HCT116 (cell line): Measurements from ENCODE around the gene TBC1D26. TPM values are rescaled to one million over a fixed set of nuclear protein-coding genes. Genes with fewer than 3 reads are reported as not detected.
"Not testable (repeated sequence)": the region's sequence is repeated elsewhere in the genome, so short reads cannot be mapped to it uniquely, and the experiment has no call there.

Experiments used
- ATAC-seq: fragments of 200-7000 bp; cut with Tn5 transposase; 2 replicates; pipeline ENCODE4 v1.9.1; 2020; ENCODE audit warnings: mild to moderate bottlenecking, moderate library complexity
- BruUV-seq: library from RNA; stranded (reverse); fragments of 400-500 nt; replicated peaks from 2 replicates; lab custom pipeline; 2021; lab: Mats Ljungman, UMichigan
- CTCF ChIA-PET: fragments of 300-600 bp; sonication (Branson Sonifier 250); formaldehyde crosslinking; loops from one replicate; lab custom pipeline; 2021; ENCODE audit warnings: antibody characterized with exemption; lab: Charles Lee
- POLR2A ChIA-PET: fragments of 300-600, 350-600 bp; sonication (Branson Sonifier 250); formaldehyde crosslinking; loops from one replicate; lab custom pipeline; 2021; ENCODE audit warnings: antibody characterized with exemption; lab: Charles Lee
- RAD21 ChIA-PET, 2 experiments: fragments of 300-600 bp; sonication (Branson Sonifier 250); formaldehyde crosslinking; loops; one replicate each; lab custom pipeline; 2023; ENCODE audit warnings: low total read pairs in 2 of 2; ENCODE audit not compliant: uncharacterized antibody in 2 of 2, unreplicated experiment in 2 of 2, low non-redundant PET in 1 of 2; lab: Charles Lee
- DNase-seq: peaks from one replicate; pipeline ENCODE4 v3.0.0-alpha.2; 2010; ENCODE audit warnings: low read depth, low spot score
- H2AFZ ChIP-seq: fragments of 200-600 bp; shearing (Covaris generic), sonication (generic); 2 replicates; pipeline ENCODE4 v1.6.1; 2017; ENCODE audit warnings: low read depth, mixed run types, mixed read lengths, antibody characterized with exemption, low read length; ENCODE audit not compliant: poor library complexity, severe bottlenecking
- H3K27ac ChIP-seq: 2 replicates; pipeline ENCODE4 v1.5.1; 2012; ENCODE audit warnings: low read depth, low read length
- H3K27me3 ChIP-seq: fragments of 200-600 bp; sonication (generic); 2 replicates; pipeline ENCODE4 v1.6.1; 2016; ENCODE audit warnings: mixed run types, low read length, mixed read lengths; ENCODE audit not compliant: insufficient read depth
- H3K36me3 ChIP-seq, 2 experiments: fragments of 200-500 bp in 1 of 2; fragments of 200-600 bp in 1 of 2; sonication (Bioruptor generic) in 1 of 2; sonication (generic) in 1 of 2; 2 replicates each; pipeline versions ENCODE4 v1.5.1 to v1.6.1; 2014 to 2016; ENCODE audit warnings: low read length in 2 of 2, inconsistent platforms in 1 of 2, mixed read lengths in 1 of 2, mixed run types in 1 of 2; ENCODE audit not compliant: insufficient read depth in 2 of 2, control insufficient read depth in 1 of 2
- H3K4me1 ChIP-seq, 2 experiments: fragments of 200-600 bp in 1 of 2; sonication (generic) in 1 of 2; 2 replicates each; pipeline versions ENCODE4 v1.5.1 to v1.6.1; 2012 to 2017; ENCODE audit warnings: low read length in 2 of 2, inconsistent platforms in 1 of 2, mild to moderate bottlenecking in 1 of 2, mixed read lengths in 1 of 2, mixed run types in 1 of 2, moderate library complexity in 1 of 2; ENCODE audit not compliant: insufficient read depth in 2 of 2, control insufficient read depth in 1 of 2
- H3K4me2 ChIP-seq: fragments of 200-600 bp; sonication (generic); 2 replicates; pipeline ENCODE4 v1.6.1; 2017; ENCODE audit warnings: mixed run types, low read length, mixed read lengths
- H3K4me3 ChIP-seq, 2 experiments: fragments of 200-600 bp in 1 of 2; sonication (generic) in 1 of 2; replicated peaks in 1 of 2; 2 replicates each; pipeline ENCODE4 v1.5.1; 2011 to 2016; ENCODE audit warnings: low read length in 2 of 2, control low read depth in 1 of 2, low read depth in 1 of 2, mild to moderate bottlenecking in 1 of 2, mixed read lengths in 1 of 2, mixed run types in 1 of 2
- H3K79me2 ChIP-seq: fragments of 200-600 bp; sonication (generic); 2 replicates; pipeline ENCODE4 v1.6.1; 2017; ENCODE audit warnings: mild to moderate bottlenecking, mixed run types, low read length, moderate library complexity, mixed read lengths; ENCODE audit not compliant: insufficient read depth
- H3K9ac ChIP-seq: fragments of 200-600 bp; sonication (generic); 2 replicates; pipeline ENCODE4 v1.6.1; 2016; ENCODE audit warnings: low read length, mixed read lengths
- H3K9me2 ChIP-seq: fragments of 200-600 bp; sonication (generic), shearing (Covaris generic); 2 replicates; pipeline ENCODE4 v1.6.1; 2017; ENCODE audit warnings: mixed run types, mild to moderate bottlenecking, moderate library complexity; ENCODE audit not compliant: insufficient read depth
- H3K9me3 ChIP-seq, 2 experiments: fragments of 200-500 bp in 1 of 2; fragments of 200-600 bp in 1 of 2; sonication (Bioruptor generic) in 1 of 2; sonication (generic) in 1 of 2; 2 replicates each; pipeline ENCODE4 v1.6.1; 2014 to 2017; ENCODE audit warnings: low read length in 2 of 2, mixed read lengths in 2 of 2, inconsistent platforms in 1 of 2, low read depth in 1 of 2, mild to moderate bottlenecking in 1 of 2, mixed run types in 1 of 2, moderate library complexity in 1 of 2; ENCODE audit not compliant: control insufficient read depth in 1 of 2, insufficient read depth in 1 of 2
- H4K20me1 ChIP-seq: fragments of 200-600 bp; sonication (generic), shearing (Covaris generic); 2 replicates; pipeline ENCODE4 v1.6.1; 2017; ENCODE audit warnings: mixed run types, mild to moderate bottlenecking, moderate library complexity; ENCODE audit not compliant: insufficient read depth
- intact Hi-C: fragments of 100-400 bp; cut with micrococcal nuclease; formaldehyde crosslinking; loops from 2 replicates; pipeline ENCODE4 v1.10.0; 2022
- total RNA-seq: library from RNA; stranded (reverse); gene quantifications from one replicate; pipeline ENCODE4 v1.2.1, GENCODE V29; 2021; ENCODE audit not compliant: unreplicated experiment

The TBC1D26 gene
- total RNA-seq, 1 experiment from 2014 or later = 1.1 TPM

- H3K36me3 ChIP-seq, POLR2A ChIA-PET, H3K27ac ChIP-seq, H3K4me3 ChIP-seq, H2AFZ ChIP-seq, RAD21 ChIA-PET, DNase-seq, CTCF ChIA-PET, H3K9me3 ChIP-seq, H4K20me1 ChIP-seq, intact Hi-C loops, H3K27me3 ChIP-seq, BruUV-seq, ATAC-seq, H3K79me2 ChIP-seq, H3K9me2 ChIP-seq, H3K4me1 ChIP-seq, H3K9ac ChIP-seq, H3K4me2 ChIP-seq: not testable (repeated sequence)
These were observed 17.3 kb downstream of the TBC1D26 start for GRCh38 chr17:15749403-15749802.

DNA sequence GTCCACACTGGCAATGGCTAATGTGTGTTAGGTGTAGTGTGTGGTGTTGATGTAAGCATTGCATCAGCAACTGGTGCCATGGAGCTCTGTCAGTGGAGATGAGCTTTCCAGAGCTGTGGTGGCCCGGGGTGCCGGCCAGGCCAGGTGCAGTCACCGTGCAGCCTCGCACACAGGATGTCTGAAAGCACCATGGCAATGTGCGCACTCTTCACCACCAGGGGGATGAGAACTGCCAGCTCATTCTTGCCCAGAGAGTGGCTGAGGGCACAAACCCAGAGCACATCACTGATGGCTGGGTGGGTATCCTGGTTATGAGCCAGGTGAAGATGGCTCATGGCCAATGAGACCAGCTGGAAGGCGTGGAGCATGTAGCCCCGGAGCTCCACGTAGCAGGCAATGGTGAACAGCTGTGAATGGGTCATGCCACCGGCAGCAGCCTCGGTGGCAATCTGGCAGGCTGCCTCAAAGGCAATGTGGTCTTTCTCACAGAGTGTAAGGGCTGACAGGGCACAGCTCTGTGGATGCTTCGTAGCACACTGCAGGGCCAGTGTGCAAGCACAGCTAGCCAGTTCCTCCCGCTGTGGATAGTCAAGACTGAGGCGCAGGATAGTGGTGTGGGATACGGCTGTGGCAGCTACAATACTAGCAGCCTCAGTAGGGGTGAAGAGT, 36.9 kb downstream of the TBC1D26 start:
- POLR2A ChIA-PET, intact Hi-C loops, H3K36me3 ChIP-seq, H3K27ac ChIP-seq, H3K4me2 ChIP-seq, H3K4me3 ChIP-seq, H2AFZ ChIP-seq, H4K20me1 ChIP-seq, CTCF ChIA-PET, H3K9me2 ChIP-seq, H3K4me1 ChIP-seq, RAD21 ChIA-PET, H3K9ac ChIP-seq, H3K27me3 ChIP-seq, DNase-seq, BruUV-seq, H3K9me3 ChIP-seq, H3K79me2 ChIP-seq: not testable (repeated sequence)
- peak; percentile 84 for ATAC-seq

DNA sequence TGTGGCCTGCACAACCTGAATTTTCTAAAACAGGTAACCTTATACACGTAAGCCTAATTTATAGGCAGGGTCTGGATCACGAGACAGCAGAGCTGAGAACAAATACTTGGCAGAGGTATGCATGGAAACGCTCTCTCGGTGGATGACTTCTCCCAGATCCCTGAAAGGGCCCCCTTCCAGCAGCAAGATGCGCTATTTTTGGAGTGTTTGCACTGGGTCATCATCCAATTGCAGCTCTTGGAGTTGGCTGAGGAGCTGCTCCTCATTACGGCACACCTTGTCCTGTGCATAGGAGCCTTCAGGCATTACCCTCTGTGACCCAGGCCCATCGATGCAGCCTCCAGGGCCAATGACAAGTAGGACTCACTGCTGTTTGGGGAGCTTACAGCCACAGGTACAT, 38.6 kb downstream of the TBC1D26 start:
- H3K9ac ChIP-seq, H4K20me1 ChIP-seq, H3K4me1 ChIP-seq, H3K9me2 ChIP-seq, H3K27ac ChIP-seq, intact Hi-C loops, DNase-seq, POLR2A ChIA-PET, H3K79me2 ChIP-seq, RAD21 ChIA-PET, BruUV-seq, H3K9me3 ChIP-seq, H2AFZ ChIP-seq, H3K36me3 ChIP-seq, H3K27me3 ChIP-seq, H3K4me2 ChIP-seq, CTCF ChIA-PET, H3K4me3 ChIP-seq, ATAC-seq: not testable (repeated sequence)
